Gastrocnemius medialis (tissue), 4 donors: Measurements from ENCODE around the gene DMXL1.

Experiments
- CTCF ChIP-seq, 5 experiments: fragments of 450-650 bp in 3 of 5; fragments of 200-600 bp in 2 of 5; sonication (generic) in 2 of 5; IDR thresholded peaks in 4 of 5; conservative IDR thresholded peaks in 1 of 5; 1 replicate in 4 of 5; 2 replicates in 1 of 5; pipeline ENCODE4 v1.5.1; 2016 to 2019; ENCODE audit warnings: antibody characterized with exemption in 5 of 5, mild to moderate bottlenecking in 3 of 5, moderate library complexity in 3 of 5
- POLR2A ChIP-seq, 2 donors: fragments of 450-650 bp; IDR thresholded peaks; one replicate each; pipeline ENCODE4 v1.6.1; 2017; ENCODE audit warnings: antibody characterized with exemption in 2 of 2, mild to moderate bottlenecking in 2 of 2, moderate library complexity in 2 of 2

GRCh38 chr5:119082691-119083090 lies 11.8 kb downstream of the DMXL1 start:
- no peak for TF ChIP-seq CTCF (IDR thresholded peaks at IDR 0.05 in 4 of 5, conservative IDR thresholded peaks at IDR 0.05 in 1 of 5)
- no peak for TF ChIP-seq POLR2A (IDR thresholded peaks at IDR 0.05)
